ENCODE measurements around the gene TTC7B.

- TF ChIP-seq CTCF (conservative IDR thresholded peaks at IDR 0.05 in 1 of 2, IDR thresholded peaks at IDR 0.05 in 1 of 2; ENCODE audit: low read depth in 1 of 2, low read length in 2 of 2) (no peak), EZH2 (IDR thresholded peaks at IDR 0.05; ENCODE audit: low read length, missing control alignments) (no peak)
Measured at GRCh38 chr14:90691627-90692026, 124.6 kb downstream of the TTC7B start.

Data from fibroblast of lung (primary cell).